Measurements from ENCODE around the gene SLC39A9.

DNA sequence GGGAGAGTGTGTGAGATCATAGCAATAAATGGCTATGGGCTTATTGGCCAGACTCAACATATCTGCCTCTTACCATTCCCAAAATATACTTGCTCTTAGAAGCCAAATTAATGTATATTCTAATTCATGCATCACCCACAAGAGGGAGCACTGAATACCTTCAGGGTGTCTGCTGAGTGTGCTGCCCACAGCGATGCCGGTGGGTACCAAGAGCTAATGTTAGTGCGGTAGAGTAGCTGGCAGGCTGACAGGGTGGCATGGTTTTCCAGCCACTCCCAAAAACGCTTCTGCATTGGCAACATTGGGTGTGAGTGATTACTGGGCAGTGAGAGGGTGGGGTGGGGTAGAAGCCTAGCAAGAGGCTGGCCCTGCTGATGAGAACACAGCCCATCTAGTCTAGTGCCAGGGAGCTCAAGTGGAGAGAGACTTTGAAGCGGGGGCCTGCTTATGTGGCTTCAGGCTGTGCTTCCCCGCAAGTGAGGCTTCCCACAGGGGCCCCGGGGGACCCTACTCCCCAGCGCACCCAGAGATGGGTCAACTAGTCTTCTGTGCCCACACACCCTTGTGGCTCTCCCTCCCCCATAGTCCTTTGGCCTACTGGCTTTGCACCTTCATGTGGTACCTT, 76.8 kb downstream of the SLC39A9 start:
- TF ChIP-seq, protein P1, sequence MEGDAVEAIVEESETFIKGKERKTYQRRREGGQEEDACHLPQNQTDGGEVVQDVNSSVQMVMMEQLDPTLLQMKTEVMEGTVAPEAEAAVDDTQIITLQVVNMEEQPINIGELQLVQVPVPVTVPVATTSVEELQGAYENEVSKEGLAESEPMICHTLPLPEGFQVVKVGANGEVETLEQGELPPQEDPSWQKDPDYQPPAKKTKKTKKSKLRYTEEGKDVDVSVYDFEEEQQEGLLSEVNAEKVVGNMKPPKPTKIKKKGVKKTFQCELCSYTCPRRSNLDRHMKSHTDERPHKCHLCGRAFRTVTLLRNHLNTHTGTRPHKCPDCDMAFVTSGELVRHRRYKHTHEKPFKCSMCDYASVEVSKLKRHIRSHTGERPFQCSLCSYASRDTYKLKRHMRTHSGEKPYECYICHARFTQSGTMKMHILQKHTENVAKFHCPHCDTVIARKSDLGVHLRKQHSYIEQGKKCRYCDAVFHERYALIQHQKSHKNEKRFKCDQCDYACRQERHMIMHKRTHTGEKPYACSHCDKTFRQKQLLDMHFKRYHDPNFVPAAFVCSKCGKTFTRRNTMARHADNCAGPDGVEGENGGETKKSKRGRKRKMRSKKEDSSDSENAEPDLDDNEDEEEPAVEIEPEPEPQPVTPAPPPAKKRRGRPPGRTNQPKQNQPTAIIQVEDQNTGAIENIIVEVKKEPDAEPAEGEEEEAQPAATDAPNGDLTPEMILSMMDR (conservative IDR thresholded peaks at IDR 0.05; ENCODE audit: low read length), result peak; percentile 77
- no peak for TF ChIP-seq EZH2phosphoT487 (IDR thresholded peaks at IDR 0.05; ENCODE audit: borderline replicate concordance, low read depth, low read length)

Data from OCI-LY7 (cell line).